AG09319 (cell line): ENCODE measurements around the gene HARS2.
A peak's percentile ranks its signal among the peaks of the same experiment; 100 is the strongest.

Source experiments
- DNase-seq: peaks from one replicate; pipeline ENCODE4 v3.0.0-alpha.2; 2010; ENCODE audit warnings: low read depth; ENCODE audit errors: extremely low read depth
- TF ChIP-seq, protein P1 (sequence below): IDR thresholded peaks from 2 replicates; pipeline ENCODE4 v1.5.1; 2011; ENCODE audit warnings: low read depth, mild to moderate bottlenecking, inconsistent platforms, low read length, moderate library complexity

The HARS2 gene

DNA sequence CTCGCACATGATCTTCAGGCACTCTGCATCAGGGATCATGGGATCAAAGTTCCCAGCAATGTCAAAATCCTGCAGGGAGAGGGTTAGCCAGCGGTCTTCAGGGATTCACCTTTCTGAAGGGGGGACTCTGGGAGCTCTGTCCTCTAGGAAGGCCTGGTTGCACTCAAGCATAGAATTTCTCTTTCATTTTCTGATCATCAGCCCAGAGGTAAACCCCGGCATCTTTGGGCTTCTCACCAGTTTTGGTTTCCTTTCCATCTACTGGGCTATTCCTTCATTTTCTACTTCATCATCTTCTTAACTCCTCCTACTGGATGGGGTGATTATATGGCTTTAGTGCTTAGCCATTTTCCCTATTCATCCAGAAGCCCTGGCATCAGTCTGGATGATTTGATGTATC lies 13.3 kb upstream of the HARS2 start:
- TF ChIP-seq, protein P1, sequence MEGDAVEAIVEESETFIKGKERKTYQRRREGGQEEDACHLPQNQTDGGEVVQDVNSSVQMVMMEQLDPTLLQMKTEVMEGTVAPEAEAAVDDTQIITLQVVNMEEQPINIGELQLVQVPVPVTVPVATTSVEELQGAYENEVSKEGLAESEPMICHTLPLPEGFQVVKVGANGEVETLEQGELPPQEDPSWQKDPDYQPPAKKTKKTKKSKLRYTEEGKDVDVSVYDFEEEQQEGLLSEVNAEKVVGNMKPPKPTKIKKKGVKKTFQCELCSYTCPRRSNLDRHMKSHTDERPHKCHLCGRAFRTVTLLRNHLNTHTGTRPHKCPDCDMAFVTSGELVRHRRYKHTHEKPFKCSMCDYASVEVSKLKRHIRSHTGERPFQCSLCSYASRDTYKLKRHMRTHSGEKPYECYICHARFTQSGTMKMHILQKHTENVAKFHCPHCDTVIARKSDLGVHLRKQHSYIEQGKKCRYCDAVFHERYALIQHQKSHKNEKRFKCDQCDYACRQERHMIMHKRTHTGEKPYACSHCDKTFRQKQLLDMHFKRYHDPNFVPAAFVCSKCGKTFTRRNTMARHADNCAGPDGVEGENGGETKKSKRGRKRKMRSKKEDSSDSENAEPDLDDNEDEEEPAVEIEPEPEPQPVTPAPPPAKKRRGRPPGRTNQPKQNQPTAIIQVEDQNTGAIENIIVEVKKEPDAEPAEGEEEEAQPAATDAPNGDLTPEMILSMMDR: no peak
- no peak for DNase-seq

DNA sequence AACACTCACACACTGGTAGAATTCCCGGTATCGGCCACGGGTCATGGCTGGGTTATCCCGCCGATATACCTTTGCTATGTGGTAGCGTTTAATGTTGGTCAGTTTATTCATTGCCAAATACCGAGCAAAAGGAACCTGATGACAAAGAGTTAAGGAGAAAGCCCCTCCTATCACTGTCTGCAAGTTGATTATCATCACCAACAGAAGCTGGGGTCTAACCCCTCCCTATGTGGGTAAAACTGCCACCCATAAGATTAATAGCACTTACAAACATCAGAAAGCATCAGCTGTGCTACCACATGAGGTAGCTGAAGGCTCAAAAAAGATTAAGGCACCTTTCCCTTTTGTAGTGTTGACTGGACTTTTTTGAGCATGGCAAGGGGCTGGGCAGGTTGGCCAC lies 12.3 kb upstream of the HARS2 start:
- DNase-seq: no peak
- TF ChIP-seq, protein P1: no peak

DNA sequence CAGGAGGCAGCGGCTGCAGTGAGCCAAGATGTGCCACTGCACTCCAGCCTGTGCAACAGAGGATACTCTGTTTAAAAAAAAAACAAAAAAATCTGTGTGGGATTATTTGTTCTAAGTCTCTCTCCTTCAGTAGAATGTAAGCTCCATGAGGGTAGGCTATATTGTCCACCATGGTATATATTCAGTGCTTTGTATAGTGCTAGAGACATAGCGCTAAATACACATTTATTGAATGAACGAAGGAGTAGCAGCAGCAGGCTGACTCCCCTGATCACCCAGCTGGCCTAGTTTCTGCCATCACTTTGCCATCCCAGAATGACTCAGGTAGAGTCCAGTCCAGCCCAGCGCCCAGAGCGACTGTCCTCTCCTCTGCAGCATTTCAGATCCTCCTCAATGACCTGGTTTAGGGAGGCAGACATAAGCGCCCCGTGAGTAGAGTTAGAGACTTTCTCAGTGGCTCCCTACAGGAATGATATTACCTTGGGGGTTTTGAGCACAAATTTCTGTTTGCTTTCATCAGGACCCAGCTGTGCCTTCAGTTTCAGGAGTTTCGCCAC lies 801 bp upstream of the HARS2 start:
- no peak for DNase-seq
- TF ChIP-seq, protein P1: no peak

- TF ChIP-seq, protein P1: no peak
Observed at GRCh38 chr5:140694276-140694675, 3.0 kb downstream of the HARS2 start.

DNA sequence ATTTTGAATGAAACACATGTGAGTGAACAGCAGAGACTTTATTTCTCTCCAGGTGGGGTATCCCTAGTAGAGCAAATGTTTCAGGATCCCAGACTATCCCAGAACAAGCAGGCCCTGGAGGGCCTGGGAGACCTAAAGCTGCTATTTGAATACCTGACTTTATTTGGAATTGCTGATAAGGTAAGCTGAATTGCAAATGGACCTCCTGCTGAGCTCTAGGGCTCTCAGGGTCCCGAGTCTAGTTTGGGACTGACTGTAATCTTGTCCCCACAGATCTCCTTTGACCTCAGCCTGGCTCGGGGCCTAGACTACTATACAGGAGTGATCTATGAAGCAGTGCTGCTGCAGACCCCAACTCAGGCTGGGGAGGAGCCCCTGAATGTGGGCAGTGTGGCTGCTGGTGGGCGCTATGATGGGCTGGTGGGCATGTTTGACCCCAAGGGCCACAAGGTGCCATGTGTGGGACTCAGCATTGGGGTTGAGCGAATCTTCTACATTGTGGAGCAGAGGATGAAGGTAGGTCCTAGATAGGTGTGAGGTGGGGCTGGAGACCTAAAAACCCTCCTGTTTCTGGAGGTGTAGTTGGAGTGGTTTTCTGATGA lies 5.7 kb downstream of the HARS2 start:
- no peak for DNase-seq
- TF ChIP-seq, protein P1: no peak

More at GRCh38 chr5:140694276-140694675, 3.0 kb downstream of the HARS2 start:
- DNase-seq: no peak

DNA sequence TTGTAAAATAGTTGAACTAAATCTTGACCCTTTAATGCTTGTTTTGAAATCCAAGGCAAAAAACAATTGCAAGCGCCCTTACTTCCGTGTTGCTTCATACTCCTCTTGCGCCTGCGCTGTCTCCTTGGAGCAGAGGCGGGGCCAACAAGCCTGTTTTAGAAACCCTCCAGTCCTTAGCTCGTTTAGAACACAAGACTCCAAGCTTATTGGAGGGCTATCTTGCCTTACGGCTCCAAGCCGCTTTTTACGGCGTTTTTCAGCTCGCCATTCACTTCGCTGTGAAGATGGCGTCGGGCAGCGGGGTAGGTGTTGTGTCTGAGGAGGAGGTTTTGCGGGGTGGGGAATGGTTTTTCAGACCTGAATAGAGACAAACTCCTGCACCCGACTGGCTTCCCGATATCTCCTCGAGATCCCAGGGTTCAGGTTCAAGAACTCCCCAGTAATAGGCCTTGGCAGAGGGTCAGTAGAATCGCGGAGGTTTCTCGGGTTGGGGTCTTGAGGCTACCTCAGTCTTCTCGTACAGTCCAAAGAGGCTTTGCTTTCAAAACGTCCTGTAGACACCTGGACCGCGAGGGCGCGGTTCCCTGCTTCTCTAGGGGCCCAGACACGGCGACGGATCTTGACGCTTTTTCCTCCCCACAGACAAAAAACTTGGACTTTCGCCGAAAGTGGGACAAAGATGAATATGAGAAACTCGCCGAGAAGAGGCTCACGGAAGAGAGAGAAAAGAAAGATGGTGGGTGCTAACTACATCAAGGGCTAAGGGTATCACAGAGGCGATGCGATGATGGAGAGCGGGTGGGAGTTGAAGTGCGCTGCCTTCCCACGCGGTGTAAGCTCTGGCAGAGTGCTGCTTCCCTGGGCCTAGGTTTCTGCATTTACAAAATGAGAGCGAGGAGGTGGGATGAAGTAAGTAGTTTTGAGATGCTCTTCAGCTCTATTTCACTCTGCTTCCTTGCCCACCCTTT lies 9.2 kb downstream of the HARS2 start, which contains the start of gene ZMAT2:
TSS of gene ZMAT2 (plus strand) at position 271 of the 968 bp plus-strand sequence. CDS start at position 285, 14 bp downstream.
- TF ChIP-seq, protein P1: no peak
- peak; percentile 96 for DNase-seq
